Tibial nerve (tissue), 4 donors: ENCODE data around the gene CASS4.

Experiments used
- EP300 ChIP-seq, 2 donors: sonication (generic); formaldehyde crosslinking; IDR thresholded peaks; one replicate each; pipeline ENCODE4 v1.6.1; 2017; ENCODE audit warnings: antibody characterized with exemption in 2 of 2, mild to moderate bottlenecking in 1 of 2
- TF ChIP-seq, protein P1 (sequence below), 5 experiments: fragments of 200-600 bp in 3 of 5; fragments of 450-650 bp in 2 of 5; sonication (generic) in 3 of 5; IDR thresholded peaks; one replicate each; pipeline ENCODE4 v1.5.1; 2016 to 2019; ENCODE audit warnings: antibody characterized with exemption in 5 of 5, mild to moderate bottlenecking in 3 of 5, moderate library complexity in 2 of 5

DNA sequence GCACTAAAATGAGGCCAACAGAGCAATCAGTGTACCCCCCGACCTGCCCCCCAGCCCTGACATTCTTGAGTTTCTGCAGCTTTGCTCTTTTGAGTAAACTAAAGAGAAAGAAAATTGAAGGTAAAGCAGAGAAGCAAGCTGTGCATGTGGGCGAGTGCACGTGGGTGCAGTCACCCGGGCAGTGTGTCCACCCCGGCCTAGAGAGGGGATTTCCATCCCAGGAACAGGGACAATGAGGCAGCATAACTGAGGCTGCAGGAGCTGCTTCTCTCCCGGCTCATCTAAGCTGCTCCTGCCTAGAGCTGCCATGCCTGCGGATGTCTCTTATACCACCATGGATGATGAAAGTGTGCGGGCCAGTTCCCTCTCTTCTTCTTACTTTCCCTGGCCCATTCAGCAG, 16.8 kb downstream of the CASS4 start:
- TF ChIP-seq EP300 (IDR thresholded peaks at IDR 0.05), result no peak
- TF ChIP-seq, protein P1, sequence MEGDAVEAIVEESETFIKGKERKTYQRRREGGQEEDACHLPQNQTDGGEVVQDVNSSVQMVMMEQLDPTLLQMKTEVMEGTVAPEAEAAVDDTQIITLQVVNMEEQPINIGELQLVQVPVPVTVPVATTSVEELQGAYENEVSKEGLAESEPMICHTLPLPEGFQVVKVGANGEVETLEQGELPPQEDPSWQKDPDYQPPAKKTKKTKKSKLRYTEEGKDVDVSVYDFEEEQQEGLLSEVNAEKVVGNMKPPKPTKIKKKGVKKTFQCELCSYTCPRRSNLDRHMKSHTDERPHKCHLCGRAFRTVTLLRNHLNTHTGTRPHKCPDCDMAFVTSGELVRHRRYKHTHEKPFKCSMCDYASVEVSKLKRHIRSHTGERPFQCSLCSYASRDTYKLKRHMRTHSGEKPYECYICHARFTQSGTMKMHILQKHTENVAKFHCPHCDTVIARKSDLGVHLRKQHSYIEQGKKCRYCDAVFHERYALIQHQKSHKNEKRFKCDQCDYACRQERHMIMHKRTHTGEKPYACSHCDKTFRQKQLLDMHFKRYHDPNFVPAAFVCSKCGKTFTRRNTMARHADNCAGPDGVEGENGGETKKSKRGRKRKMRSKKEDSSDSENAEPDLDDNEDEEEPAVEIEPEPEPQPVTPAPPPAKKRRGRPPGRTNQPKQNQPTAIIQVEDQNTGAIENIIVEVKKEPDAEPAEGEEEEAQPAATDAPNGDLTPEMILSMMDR (IDR thresholded peaks at IDR 0.05), result no peak
